GM21528 (cell line): ENCODE results near the gene CADPS2.
"Not testable (repeated sequence)": the region's sequence is repeated elsewhere in the genome, so short reads cannot be mapped to it uniquely, and the experiment has no call there.

Experiments
- ATAC-seq: cut with Tn5 transposase; IDR thresholded peaks from one replicate; pipeline ENCODE4 v1.9.1; 2021; ENCODE audit warnings: mild to moderate bottlenecking, moderate library complexity; ENCODE audit not compliant: unreplicated experiment, low FRiP score

CADPS2 gene

GRCh38 chr7:122679813-122680212, 206.4 kb downstream of the CADPS2 start:
- no peak for ATAC-seq

- ATAC-seq: not testable (repeated sequence)
Measured at GRCh38 chr7:122679269-122679709, 207.0 kb downstream of the CADPS2 start.

- no peak for ATAC-seq
Measured at GRCh38 chr7:122677149-122677548, 209.1 kb downstream of the CADPS2 start.

- no peak for ATAC-seq
Measured at GRCh38 chr7:122676466-122676865, 209.8 kb downstream of the CADPS2 start.

GRCh38 chr7:122675621-122676020, 210.6 kb downstream of the CADPS2 start:
- no peak for ATAC-seq

- ATAC-seq: no peak
Measured at GRCh38 chr7:122675011-122675410, 211.2 kb downstream of the CADPS2 start.

GRCh38 chr7:122674502-122674901, 211.8 kb downstream of the CADPS2 start:
- ATAC-seq: no peak

- ATAC-seq: no peak
Measured at GRCh38 chr7:122673951-122674350, 212.3 kb downstream of the CADPS2 start.

GRCh38 chr7:122672536-122672935, 213.7 kb downstream of the CADPS2 start:
- ATAC-seq: no peak

- no peak for ATAC-seq
Measured at GRCh38 chr7:122663733-122664132, 222.5 kb downstream of the CADPS2 start.

- no peak for ATAC-seq
Measured at GRCh38 chr7:122658856-122659255, 227.4 kb downstream of the CADPS2 start.

- no peak for ATAC-seq
Measured at GRCh38 chr7:122653685-122654084, 232.6 kb downstream of the CADPS2 start.

- no peak for ATAC-seq
Measured at GRCh38 chr7:122652876-122653275, 233.4 kb downstream of the CADPS2 start.

GRCh38 chr7:122651451-122651850, 234.8 kb downstream of the CADPS2 start:
- no peak for ATAC-seq

GRCh38 chr7:122643250-122643649, 243.0 kb downstream of the CADPS2 start:
- ATAC-seq: no peak

GRCh38 chr7:122638459-122638858, 247.8 kb downstream of the CADPS2 start:
- no peak for ATAC-seq

GRCh38 chr7:122637784-122638183, 248.5 kb downstream of the CADPS2 start:
- ATAC-seq: no peak

GRCh38 chr7:122635481-122635880, 250.8 kb downstream of the CADPS2 start:
- ATAC-seq: not testable (repeated sequence)

- no peak for ATAC-seq
Measured at GRCh38 chr7:122633472-122633871, 252.8 kb downstream of the CADPS2 start.

GRCh38 chr7:122632238-122632637, 254.0 kb downstream of the CADPS2 start:
- ATAC-seq: no peak

- ATAC-seq: no peak
Measured at GRCh38 chr7:122629412-122629953, 256.8 kb downstream of the CADPS2 start.

GRCh38 chr7:122628651-122629411, 257.4 kb downstream of the CADPS2 start:
- no peak for ATAC-seq
